HG03520 (cell line): ENCODE measurements around the gene TM4SF4.

Experiments used
- ATAC-seq: cut with Tn5 transposase; IDR thresholded peaks from one replicate; pipeline ENCODE4 v1.9.1; 2021; ENCODE audit warnings: mild to moderate bottlenecking, moderate library complexity; ENCODE audit not compliant: unreplicated experiment

Gene TM4SF4

DNA sequence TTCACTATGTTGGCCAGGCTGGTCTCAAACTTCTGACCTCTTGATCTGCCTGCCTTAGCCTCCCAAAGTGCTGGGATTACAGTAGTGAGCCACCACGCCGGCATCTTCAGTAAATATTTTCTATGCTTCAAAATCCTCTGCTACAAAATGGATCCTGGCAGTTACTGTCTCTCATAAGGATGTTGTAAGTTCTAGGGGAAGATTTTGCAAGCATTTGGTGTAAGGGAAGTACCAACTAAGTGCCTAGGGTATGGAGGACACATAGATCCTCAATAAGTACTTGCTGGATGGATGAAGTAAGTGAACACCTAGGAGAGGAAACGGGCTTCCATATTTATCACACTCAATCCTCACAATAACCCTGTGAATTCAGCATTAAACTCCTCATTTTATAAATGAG lies 6.6 kb downstream of the TM4SF4 start:
- ATAC-seq, result no peak

DNA sequence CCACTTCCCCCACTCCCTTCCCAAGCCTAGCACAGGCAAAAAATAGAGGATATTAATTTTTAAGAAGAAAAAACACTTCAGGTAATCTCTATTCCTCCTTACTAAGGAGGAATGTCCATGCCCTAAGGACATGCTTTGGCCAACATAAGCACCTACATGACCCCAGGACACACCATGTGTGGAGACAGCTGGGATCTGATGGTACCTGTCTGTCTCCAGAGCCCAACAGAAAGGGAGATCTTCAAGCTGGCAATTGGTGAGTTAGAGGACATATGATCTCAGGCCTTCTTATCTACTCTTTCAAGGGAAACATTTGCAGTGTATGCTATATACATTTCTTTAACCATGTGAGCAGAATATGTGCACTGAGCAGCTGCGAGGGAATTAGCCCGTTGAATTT lies 7.0 kb downstream of the TM4SF4 start:
- ATAC-seq, result no peak

DNA sequence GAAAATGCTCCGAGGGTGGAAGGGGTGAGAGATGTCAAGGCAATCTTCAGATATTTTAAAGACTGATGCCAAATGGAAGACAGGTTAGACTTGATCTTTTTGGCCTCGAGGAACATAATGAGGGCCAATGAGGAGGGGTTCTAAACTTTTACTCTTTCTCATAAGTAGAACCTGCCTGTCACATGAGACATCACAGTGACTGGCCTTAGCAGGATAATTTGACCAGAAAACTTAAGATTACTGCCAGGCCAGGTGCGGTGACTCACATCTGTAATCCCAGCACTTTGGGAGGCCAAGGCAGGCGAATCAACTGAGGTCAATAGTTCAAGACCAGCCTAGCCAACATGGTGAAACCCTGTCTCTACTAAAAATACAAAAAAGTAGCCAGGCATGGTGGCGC lies 12.2 kb downstream of the TM4SF4 start:
- ATAC-seq, result no peak

DNA sequence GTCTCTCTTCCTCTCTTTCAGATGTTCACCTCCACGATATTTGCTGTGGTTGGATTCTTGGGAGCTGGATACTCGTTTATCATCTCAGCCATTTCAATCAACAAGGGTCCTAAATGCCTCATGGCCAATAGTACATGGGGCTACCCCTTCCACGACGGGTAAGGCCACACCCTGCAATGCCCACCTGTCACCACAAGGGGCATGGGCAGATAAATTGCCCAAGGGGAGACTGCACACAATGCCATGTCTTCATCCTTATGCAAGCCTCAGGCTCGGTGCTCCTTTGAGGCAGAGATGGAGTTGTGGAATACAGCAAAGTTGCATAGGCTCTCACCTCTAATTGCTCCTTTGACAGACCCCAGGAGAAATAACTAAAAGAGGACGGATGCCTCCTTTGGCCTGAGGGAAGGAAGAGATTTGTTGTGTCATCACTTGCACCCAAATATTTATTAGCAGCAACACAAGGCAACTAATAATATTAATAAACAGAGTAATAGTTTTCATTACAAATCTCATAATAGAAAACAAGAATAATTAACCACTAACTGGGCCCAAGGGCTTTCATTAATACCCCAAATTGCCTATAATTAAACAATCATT lies 13.2 kb downstream of the TM4SF4 start:
- no peak for ATAC-seq

- no peak for ATAC-seq
Measured at GRCh38 chr3:149489060-149489690, 14.7 kb downstream of the TM4SF4 start.

GRCh38 chr3:149490260-149490971 lies 15.9 kb downstream of the TM4SF4 start:
- ATAC-seq, result no peak

DNA sequence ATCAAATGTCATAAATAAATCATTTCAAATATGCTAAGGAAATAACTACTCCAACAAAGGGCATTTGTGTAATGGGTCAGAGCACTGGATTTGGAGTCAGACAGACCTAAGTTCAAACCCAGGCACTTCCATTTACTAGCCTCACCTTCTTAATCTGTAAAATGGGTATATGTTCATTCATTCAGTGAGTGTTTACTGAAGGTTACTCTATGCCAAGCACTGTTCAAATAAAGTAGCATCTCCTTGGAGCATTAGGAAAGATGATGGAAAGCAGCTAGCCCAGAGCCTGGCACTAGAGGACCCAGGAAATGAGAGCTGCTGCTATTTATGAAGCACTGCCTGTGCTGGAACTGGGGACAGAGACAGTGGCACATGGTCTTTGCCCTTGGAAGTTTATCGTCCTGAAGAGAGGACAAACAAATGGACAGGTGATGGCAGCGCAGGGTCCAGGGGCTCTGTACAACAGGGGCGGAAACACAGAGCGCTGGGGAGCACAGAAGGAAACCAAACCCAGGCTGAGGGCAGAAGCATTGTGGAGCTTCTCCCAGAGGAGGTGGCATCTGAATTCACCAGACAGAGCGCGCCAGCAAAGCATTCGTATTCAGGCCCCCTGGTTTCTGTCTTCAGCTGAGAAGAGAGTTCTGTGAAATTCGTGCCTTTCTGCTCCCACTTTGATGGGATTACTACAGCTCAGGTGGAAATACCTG lies 19.0 kb downstream of the TM4SF4 start:
- ATAC-seq, result no peak

GRCh38 chr3:149494022-149494758 lies 19.7 kb downstream of the TM4SF4 start:
- no peak for ATAC-seq

- ATAC-seq, result no peak
Measured at GRCh38 chr3:149494759-149495580, 20.5 kb downstream of the TM4SF4 start.

- no peak for ATAC-seq
Measured at GRCh38 chr3:149495581-149496125, 21.2 kb downstream of the TM4SF4 start.

GRCh38 chr3:149496891-149497290 lies 22.4 kb downstream of the TM4SF4 start:
- no peak for ATAC-seq

- no peak for ATAC-seq
Measured at GRCh38 chr3:149497966-149498670, 23.6 kb downstream of the TM4SF4 start.

- no peak for ATAC-seq
Measured at GRCh38 chr3:149501524-149501923, 27.0 kb downstream of the TM4SF4 start.

DNA sequence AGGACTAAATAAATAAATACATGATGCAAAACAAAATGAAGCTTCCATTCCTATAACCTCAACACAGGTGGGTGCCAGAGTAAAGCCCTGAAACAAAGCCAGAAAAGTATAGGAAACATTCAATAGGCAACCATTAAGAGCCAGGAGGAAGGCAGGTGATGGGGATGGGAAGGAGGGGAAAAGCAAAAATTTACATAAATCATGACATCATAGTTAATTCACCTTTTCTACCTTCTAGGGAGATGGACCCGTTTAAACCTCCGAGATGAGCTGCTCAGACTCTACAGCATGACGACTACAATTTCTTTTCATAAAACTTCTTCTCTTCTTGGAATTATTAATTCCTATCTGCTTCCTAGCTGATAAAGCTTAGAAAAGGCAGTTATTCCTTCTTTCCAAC lies 27.9 kb downstream of the TM4SF4 start:
- no peak for ATAC-seq

- no peak for ATAC-seq
Measured at GRCh38 chr3:149506540-149506939, 32.0 kb downstream of the TM4SF4 start.

- ATAC-seq, result no peak
Measured at GRCh38 chr3:149506965-149507364, 32.5 kb downstream of the TM4SF4 start.

DNA sequence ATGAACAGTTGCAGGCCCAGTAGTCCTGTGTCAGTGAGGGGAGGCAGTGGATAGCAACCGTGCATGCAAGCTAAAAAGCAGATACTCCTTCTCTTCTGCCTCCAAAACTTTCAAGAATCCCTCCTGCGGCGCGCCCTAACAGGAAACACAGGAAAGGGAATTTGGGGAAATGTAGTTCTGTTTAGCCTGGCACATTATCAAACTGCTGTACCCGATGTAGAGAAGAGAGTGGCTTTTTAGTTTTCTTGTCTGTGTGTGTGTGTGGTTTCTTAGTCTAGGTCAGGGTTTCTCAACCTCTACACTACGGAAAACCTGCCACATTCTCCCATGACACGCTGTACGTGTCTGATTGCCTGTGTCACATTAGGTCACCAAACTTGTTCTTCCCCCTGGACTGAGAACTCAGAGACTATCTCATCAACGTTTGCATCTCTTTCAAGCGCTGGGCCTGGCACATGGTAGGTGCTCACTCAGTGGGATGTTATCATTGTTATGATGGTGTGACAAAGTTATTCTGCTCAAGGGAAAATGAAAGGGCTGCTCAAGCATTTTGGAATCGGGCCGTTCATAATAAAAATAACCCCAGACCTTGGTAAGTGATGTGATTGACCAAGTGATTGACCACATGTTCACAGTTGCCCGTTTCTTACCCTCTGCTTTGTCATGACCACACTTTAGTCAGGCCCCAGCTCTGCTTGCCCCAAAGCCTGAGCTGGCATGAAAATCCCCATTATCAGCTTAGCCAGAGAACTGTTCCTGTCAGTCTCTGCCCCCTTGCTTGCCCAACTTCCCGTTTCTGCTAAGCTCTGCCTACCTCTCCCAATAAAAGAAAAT lies 33.2 kb downstream of the TM4SF4 start:
- no peak for ATAC-seq

GRCh38 chr3:149509526-149509925 lies 35.0 kb downstream of the TM4SF4 start:
- no peak for ATAC-seq
